ENCODE data around the gene HS3ST5.

DNA sequence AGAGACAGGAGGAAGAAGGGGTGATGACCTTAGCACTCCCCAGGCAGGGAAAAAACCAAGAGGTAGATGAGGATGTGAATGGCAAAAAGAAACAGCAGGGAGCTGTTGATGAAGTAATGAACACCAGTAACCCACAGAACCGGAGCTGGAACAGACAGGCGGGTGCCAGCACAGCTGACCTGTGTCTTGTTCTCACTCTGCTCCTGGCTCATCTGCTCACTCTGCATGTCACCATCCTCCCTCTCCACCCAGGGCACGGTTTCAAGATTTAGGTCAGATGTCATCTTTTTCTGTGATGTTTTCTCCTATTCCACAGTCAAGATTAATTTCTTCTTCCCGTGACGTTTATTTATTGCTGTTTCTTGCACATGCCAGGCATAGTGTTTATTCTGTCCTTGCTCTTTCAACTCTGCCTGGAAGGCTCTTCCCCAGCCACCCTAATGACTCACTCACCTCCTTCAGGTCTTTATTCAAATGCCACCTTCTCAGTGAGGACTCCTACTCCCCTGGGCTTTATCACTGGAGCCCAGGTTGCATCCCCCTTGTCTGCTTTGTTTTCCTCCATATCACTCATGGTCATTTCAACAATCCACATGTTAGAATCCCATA lies 207.4 kb downstream of the HS3ST5 start:
- TF ChIP-seq EZH2phosphoT487 (IDR thresholded peaks at IDR 0.05; ENCODE audit: insufficient read depth, low read depth) (no peak), EZH2 (IDR thresholded peaks at IDR 0.05; ENCODE audit: insufficient read depth, poor library complexity, severe bottlenecking) (no peak)

Data from GM23248 (cell line).